ENCODE data around the gene ZNF576. TPM values are rescaled to one million over a fixed set of nuclear protein-coding genes. Genes with fewer than 3 reads are reported as not detected.

The ZNF576 gene
- polyA plus RNA-seq, 1 donor from 2014 or later: 9.9 TPM

GRCh38 chr19:43605875-43606568 is 9.6 kb downstream of the ZNF576 start:
- H3K4me1 Mint-ChIP-seq: peaks cover 9 to 19% (median 17%) of the 10 kb centered on the region in 3 donors

GRCh38 chr19:43606569-43607229 is 10.3 kb downstream of the ZNF576 start:
- Mint-ChIP-seq H3K4me3 (no peak overlapping the region), H3K9me3 (no peaks in the 10 kb centered on the region), H3K36me3 (peaks cover 2% of the 10 kb centered on the region), H3K4me1 (peaks cover 9 to 19% (median 15%) of the 10 kb centered on the region in 3 donors), H3K27ac (no peak overlapping the region), H3K27me3 (no peaks in the 10 kb centered on the region)

More at GRCh38 chr19:43605875-43606568, 9.6 kb downstream of the ZNF576 start:
- Mint-ChIP-seq H3K4me3 (no peak overlapping the region), H3K36me3 (peaks cover 2% of the 10 kb centered on the region), H3K9me3 (no peaks in the 10 kb centered on the region), H3K27ac (no peak overlapping the region), H3K27me3 (no peaks in the 10 kb centered on the region)

DNA sequence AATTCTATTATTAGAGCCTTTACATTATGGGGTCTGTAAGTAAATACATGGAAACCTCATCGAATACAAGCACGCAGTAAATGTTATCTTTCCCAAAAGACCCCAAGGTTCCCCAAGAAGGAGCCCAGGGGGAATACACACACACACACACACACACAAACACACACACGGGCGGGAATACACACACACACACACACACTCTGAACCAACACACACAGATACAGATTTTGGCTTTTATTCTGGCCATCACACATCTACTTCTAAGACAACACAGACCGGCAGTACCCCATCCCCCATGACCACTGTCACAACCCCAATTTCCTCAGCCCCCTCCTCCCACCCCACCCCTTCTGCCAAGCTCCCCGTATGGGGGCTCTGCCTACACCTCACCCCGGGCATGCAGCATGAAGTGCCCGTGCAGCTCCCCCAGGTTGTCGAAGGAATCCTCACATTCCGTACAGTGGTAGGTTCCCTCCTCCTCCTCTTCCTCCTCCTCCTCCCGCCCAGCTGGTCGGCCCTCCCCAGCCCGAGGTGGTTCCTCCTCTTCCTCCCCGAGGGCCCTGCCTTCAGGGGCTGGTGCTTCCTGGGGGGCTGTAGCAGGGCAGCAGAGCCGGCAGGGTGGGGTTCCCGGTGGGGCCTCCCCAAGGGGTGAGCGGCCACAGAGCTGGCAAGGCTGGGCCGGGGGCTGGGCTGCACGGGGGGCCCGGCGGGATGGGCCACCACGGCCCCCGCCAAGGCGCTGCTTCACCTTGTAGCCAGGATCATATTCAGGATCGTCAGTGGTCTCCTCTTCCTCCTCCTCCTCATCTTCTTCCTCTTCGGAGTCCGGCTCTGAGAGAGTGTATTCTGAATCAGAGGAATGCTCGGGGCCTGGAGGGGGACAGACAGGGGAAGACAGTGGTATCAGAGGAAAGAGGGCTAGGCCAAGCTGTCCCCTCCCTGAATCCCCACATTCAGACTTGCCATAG is 11.1 kb downstream of the ZNF576 start:
- no peaks in the 10 kb centered on the region for H3K9me3 Mint-ChIP-seq
- H3K4me1 Mint-ChIP-seq: peaks cover 9 to 19% (median 18%) of the 10 kb centered on the region in 3 donors
- peak overlapping the region in 1 of 3 donors; percentile 42 for H3K27ac Mint-ChIP-seq
- H3K4me3 Mint-ChIP-seq: peak overlapping the region in 1 of 4 donors; percentile 33
- peaks cover 2% of the 10 kb centered on the region for H3K36me3 Mint-ChIP-seq
- no peaks in the 10 kb centered on the region for H3K27me3 Mint-ChIP-seq

- peaks cover 8% of the 10 kb centered on the region for H3K36me3 Mint-ChIP-seq
- no peaks in the 10 kb centered on the region for H3K9me3 Mint-ChIP-seq
- H3K4me1 Mint-ChIP-seq: peaks cover 2 to 13% (median 10%) of the 10 kb centered on the region in 3 donors
- peak overlapping the region in 1 of 3 donors; percentile 76 for H3K27ac Mint-ChIP-seq
- no peak overlapping the region for H3K4me3 Mint-ChIP-seq
- H3K27me3 Mint-ChIP-seq: no peaks in the 10 kb centered on the region
Observed at GRCh38 chr19:43609872-43610271, 13.5 kb downstream of the ZNF576 start.

DNA sequence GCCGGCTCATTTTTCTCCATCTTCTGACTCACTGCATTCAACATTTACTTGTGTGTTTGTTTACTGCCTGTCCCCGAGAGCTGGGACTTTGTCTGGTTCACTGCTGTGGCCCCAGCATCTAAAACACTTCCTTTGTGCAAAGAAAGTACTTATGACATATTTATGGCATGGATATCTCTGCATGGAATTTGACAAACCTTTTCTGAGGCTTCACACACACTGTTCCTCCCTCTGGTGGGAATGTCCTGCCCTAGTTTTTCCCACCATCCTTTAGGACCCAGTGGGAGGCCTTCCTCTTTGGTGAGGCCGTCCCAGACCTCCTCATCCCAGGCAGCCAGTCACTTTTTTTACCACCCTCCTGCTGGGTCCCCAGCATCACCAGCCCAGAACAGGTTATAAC is 14.1 kb downstream of the ZNF576 start:
- Mint-ChIP-seq H3K27ac (peak overlapping the region in 1 of 3 donors; percentile 76), H3K36me3 (peaks cover 8% of the 10 kb centered on the region), H3K27me3 (no peaks in the 10 kb centered on the region), H3K9me3 (no peaks in the 10 kb centered on the region), H3K4me3 (no peak overlapping the region), H3K4me1 (peaks cover 0 to 9% (median 7%) of the 10 kb centered on the region in 3 donors)

- Mint-ChIP-seq H3K4me1 (peaks cover 0 to 8% (median 4%) of the 10 kb centered on the region in 3 donors), H3K27ac (peak within 1 kb of the TSS in 2 of 3 donors; percentile 62 to 76), H3K9me3 (no peaks in the 10 kb centered on the region), H3K36me3 (peaks cover 8% of the 10 kb centered on the region), H3K27me3 (no peaks in the 10 kb centered on the region), H3K4me3 (peak within 1 kb of the TSS in 1 of 4 donors; percentile 26)
Observed at GRCh38 chr19:43611788-43612187, 15.4 kb downstream of the ZNF576 start, which contains the start of gene SRRM5. Gene SRRM5, plus strand, starts transcription at chr19:43612088. Its CDS starts 34 bp downstream, at chr19:43612122.

- H3K36me3 Mint-ChIP-seq: peaks cover 8% of the 10 kb centered on the region
- no peaks in the 10 kb centered on the region for H3K27me3 Mint-ChIP-seq
- peak overlapping the region in 1 of 4 donors; percentile 26 for H3K4me3 Mint-ChIP-seq
- no peaks in the 10 kb centered on the region for H3K9me3 Mint-ChIP-seq
- H3K27ac Mint-ChIP-seq: no peak overlapping the region
- H3K4me1 Mint-ChIP-seq: peaks cover 0 to 9% (median 0%) of the 10 kb centered on the region in 3 donors
Observed at GRCh38 chr19:43612374-43612773, 16.0 kb downstream of the ZNF576 start.

- H3K4me3 Mint-ChIP-seq: peak overlapping the region in 1 of 4 donors; percentile 20
Observed at GRCh38 chr19:43616306-43616705, 19.9 kb downstream of the ZNF576 start.

GRCh38 chr19:43616954-43617353 is 20.6 kb downstream of the ZNF576 start:
- Mint-ChIP-seq H3K27me3 (no peaks in the 10 kb centered on the region), H3K4me1 (peaks cover 7 to 20% (median 11%) of the 10 kb centered on the region in 3 donors), H3K36me3 (peaks cover 6% of the 10 kb centered on the region), H3K27ac (peak overlapping the region in 1 of 3 donors; percentile 28), H3K4me3 (peak overlapping the region in 2 of 4 donors; percentile 22 to 61), H3K9me3 (no peaks in the 10 kb centered on the region)

More at GRCh38 chr19:43616306-43616705, 19.9 kb downstream of the ZNF576 start:
- Mint-ChIP-seq H3K4me1 (peaks cover 6 to 22% (median 7%) of the 10 kb centered on the region in 3 donors), H3K27me3 (no peaks in the 10 kb centered on the region), H3K36me3 (peaks cover 6% of the 10 kb centered on the region), H3K27ac (no peak overlapping the region), H3K9me3 (no peaks in the 10 kb centered on the region)

DNA sequence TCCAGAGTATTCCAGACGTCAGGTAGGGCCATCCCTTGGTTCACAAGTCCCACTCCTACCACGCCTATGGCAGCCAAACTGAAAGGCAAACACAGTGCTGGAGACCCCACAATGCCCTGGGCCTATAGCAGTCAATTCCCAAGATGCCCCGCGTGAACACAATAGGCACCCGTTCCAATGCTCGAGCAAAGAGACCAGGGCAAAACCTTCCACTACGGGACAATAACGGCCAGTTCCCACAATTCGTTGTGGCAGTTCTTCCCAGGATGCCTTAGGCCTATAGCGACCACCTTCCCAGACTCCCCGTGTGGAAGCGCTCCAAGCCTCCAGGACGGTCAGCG is 22.5 kb downstream of the ZNF576 start:
- peak overlapping the region; percentile 94 to 95 (median 94) for H3K27ac Mint-ChIP-seq
- no peaks in the 10 kb centered on the region for H3K27me3 Mint-ChIP-seq
- H3K9me3 Mint-ChIP-seq: peaks cover 0 to 1% (median 0%) of the 10 kb centered on the region in 3 donors
- peaks cover 7 to 18% (median 11%) of the 10 kb centered on the region in 3 donors for H3K4me1 Mint-ChIP-seq
- peaks cover under 1% of the 10 kb centered on the region for H3K36me3 Mint-ChIP-seq
- peak overlapping the region; percentile 96 to 99 (median 96) for H3K4me3 Mint-ChIP-seq

- peak within 1 kb of the TSS; percentile 96 to 99 (median 96) for H3K4me3 Mint-ChIP-seq
Observed at GRCh38 chr19:43619262-43620060, 23.1 kb downstream of the ZNF576 start, which contains the start of gene ZNF428. Gene ZNF428, minus strand, starts transcription at chr19:43619629. Its CDS starts 5,325 bp downstream, at chr19:43614304.

DNA sequence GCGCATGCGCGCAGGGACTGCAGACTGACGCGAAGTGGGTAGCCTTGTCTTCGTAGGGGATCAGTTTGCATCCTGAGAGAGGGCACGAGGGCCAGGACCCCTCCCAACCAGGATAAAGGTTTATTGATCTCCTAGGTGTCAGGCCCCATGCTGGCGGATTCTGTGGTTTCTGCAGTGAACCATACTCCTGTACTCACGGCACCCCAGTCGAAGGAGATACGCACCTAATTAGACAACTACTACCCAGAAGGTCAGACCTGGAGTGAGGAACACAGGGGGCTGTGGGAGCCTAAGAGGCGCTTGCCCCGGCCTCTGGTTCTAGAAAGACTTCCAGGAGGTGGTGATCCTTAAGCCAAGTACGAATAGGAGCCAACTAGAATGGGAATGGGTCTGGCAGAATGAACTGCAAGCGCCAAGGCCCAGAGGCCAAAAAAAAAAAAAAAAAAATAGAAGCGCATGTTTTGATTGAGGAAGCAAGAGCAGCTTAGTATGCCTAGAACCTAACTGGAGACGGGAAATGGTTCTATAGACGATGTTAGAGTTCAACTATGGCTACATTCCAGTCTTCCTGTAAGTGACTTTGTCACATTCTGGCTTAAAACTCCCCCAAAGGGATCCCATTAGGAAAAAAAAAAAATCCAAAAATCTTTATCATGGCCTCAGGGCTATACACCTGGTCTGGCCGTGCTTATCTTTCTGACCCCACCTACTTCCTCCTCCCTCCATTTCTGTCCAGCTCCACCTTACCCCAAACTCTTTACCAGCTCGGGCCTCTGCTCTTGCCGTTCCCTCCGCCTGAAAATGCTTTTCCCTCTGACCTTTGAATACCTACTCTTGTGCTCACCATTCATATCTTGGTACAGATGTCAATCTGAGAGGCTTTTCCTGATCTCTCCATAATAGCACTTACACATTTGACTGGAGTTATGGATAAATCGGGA is 23.9 kb downstream of the ZNF576 start:
- Mint-ChIP-seq H3K27ac (peak overlapping the region; percentile 94 to 98 (median 95)), H3K27me3 (no peaks in the 10 kb centered on the region), H3K4me1 (peaks cover 10 to 22% (median 15%) of the 10 kb centered on the region in 3 donors)

More at GRCh38 chr19:43619262-43620060, 23.1 kb downstream of the ZNF576 start, which contains the start of gene ZNF428:
- Mint-ChIP-seq H3K9me3 (peaks cover 0 to 6% (median 1%) of the 10 kb centered on the region in 3 donors), H3K36me3 (peaks cover 2% of the 10 kb centered on the region), H3K27ac (peak within 1 kb of the TSS; percentile 94 to 98 (median 95)), H3K4me1 (peaks cover 7 to 21% (median 15%) of the 10 kb centered on the region in 3 donors), H3K27me3 (no peaks in the 10 kb centered on the region)

More for the DNA sequence above, 23.9 kb downstream of the ZNF576 start:
- peaks cover 2% of the 10 kb centered on the region for H3K36me3 Mint-ChIP-seq
- H3K9me3 Mint-ChIP-seq: peaks cover 0 to 6% (median 1%) of the 10 kb centered on the region in 3 donors
- peak overlapping the region; percentile 96 to 99 (median 96) for H3K4me3 Mint-ChIP-seq
